H9 (cell line): Measurements from ENCODE around the gene CLIP1. TPM values are rescaled to one million over a fixed set of nuclear protein-coding genes. Genes with fewer than 3 reads are reported as not detected.

Experiments
- DNase-seq: peaks from one replicate; pipeline ENCODE4 v3.0.0-alpha.2; 2017
- H2AFZ ChIP-seq: one replicate; pipeline ENCODE4 v1.6.1; 2013; ENCODE audit warnings: mild to moderate bottlenecking, low read length, control low read depth, moderate library complexity
- H2AK5ac ChIP-seq: 2 replicates; pipeline ENCODE4 v1.6.1; 2013; ENCODE audit warnings: low read length, control low read depth, mixed read lengths; ENCODE audit not compliant: insufficient read length
- H2BK120ac ChIP-seq: one replicate; pipeline ENCODE4 v1.6.1; 2013; ENCODE audit warnings: low read depth, mild to moderate bottlenecking, low read length, control low read depth, inconsistent platforms; ENCODE audit not compliant: poor library complexity, severe bottlenecking
- H2BK12ac ChIP-seq: 2 replicates; pipeline ENCODE4 v1.6.1; 2013; ENCODE audit warnings: low read length, control low read depth, mixed read lengths, low read depth; ENCODE audit not compliant: insufficient read length
- H2BK15ac ChIP-seq: 2 replicates; pipeline ENCODE4 v1.6.1; 2013; ENCODE audit warnings: low read depth, low read length, control low read depth
- H2BK20ac ChIP-seq: one replicate; pipeline ENCODE4 v1.6.1; 2013; ENCODE audit warnings: low read depth, mild to moderate bottlenecking, low read length, control low read depth, inconsistent platforms; ENCODE audit not compliant: poor library complexity, severe bottlenecking
- H2BK5ac ChIP-seq: 2 replicates; pipeline ENCODE4 v1.6.1; 2013; ENCODE audit warnings: low read length, control low read depth, mixed read lengths; ENCODE audit not compliant: insufficient read length
- H3K14ac ChIP-seq: 2 replicates; pipeline ENCODE4 v1.6.1; 2013; ENCODE audit warnings: low read length, control low read depth; ENCODE audit not compliant: insufficient read depth
- H3K18ac ChIP-seq: 2 replicates; pipeline ENCODE4 v1.6.1; 2013; ENCODE audit warnings: low read depth, mild to moderate bottlenecking, mixed read lengths, low read length, control low read depth; ENCODE audit not compliant: insufficient read length
- H3K23ac ChIP-seq: 2 replicates; pipeline ENCODE4 v1.6.1; 2013; ENCODE audit warnings: low read length, control low read depth, mixed read lengths, low read depth; ENCODE audit not compliant: insufficient read length
- H3K23me2 ChIP-seq: 2 replicates; pipeline ENCODE4 v1.6.1; 2013; ENCODE audit warnings: low read depth, mild to moderate bottlenecking, mixed read lengths, low read length, control low read depth; ENCODE audit not compliant: insufficient read length, poor library complexity, severe bottlenecking
- H3K27ac ChIP-seq: 2 replicates; pipeline ENCODE4 v1.5.1; 2013; ENCODE audit warnings: low read length, control low read depth, mixed read lengths, low read depth; ENCODE audit not compliant: insufficient read length
- H3K27me3 ChIP-seq: 2 replicates; pipeline ENCODE4 v1.6.1; 2013; ENCODE audit warnings: low read length, control low read depth, inconsistent platforms; ENCODE audit not compliant: insufficient read depth
- H3K4ac ChIP-seq: 2 replicates; pipeline ENCODE4 v1.6.1; 2013; ENCODE audit warnings: low read depth, mild to moderate bottlenecking, control low read depth, inconsistent platforms, low read length, moderate library complexity
- H3K4me1 ChIP-seq: 2 replicates; pipeline ENCODE4 v1.6.1; 2013; ENCODE audit warnings: low read length, control low read depth, inconsistent platforms; ENCODE audit not compliant: insufficient read depth
- H3K4me2 ChIP-seq: 2 replicates; pipeline ENCODE4 v1.6.1; 2013; ENCODE audit warnings: low read length, control low read depth, mixed read lengths; ENCODE audit not compliant: insufficient read length, insufficient read depth
- H3K56ac ChIP-seq: 2 replicates; pipeline ENCODE4 v1.6.1; 2013; ENCODE audit warnings: low read depth, mild to moderate bottlenecking, mixed read lengths, low read length, control low read depth; ENCODE audit not compliant: insufficient read length
- H3K79me1 ChIP-seq: 2 replicates; pipeline ENCODE4 v1.6.1; 2013; ENCODE audit warnings: low read depth, mild to moderate bottlenecking, moderate library complexity, low read length, control low read depth, inconsistent platforms; ENCODE audit not compliant: insufficient read depth, poor library complexity, severe bottlenecking
- H3K79me2 ChIP-seq: 2 replicates; pipeline ENCODE4 v1.6.1; 2013; ENCODE audit warnings: low read length, control low read depth, inconsistent platforms; ENCODE audit not compliant: insufficient read depth
- H3K9ac ChIP-seq: 2 replicates; pipeline ENCODE4 v1.6.1; 2013; ENCODE audit warnings: low read length, control low read depth, mixed read lengths; ENCODE audit not compliant: insufficient read length; ENCODE audit errors: extremely low read depth
- H3K9me3 ChIP-seq: one replicate; pipeline ENCODE4 v1.6.1; 2013; ENCODE audit warnings: low read depth, low read length, inconsistent platforms; ENCODE audit not compliant: control insufficient read depth
- H3T11ph ChIP-seq: one replicate; pipeline ENCODE4 v1.6.1; 2013; ENCODE audit warnings: mild to moderate bottlenecking, low read length, control low read depth, inconsistent platforms
- H4K20me1 ChIP-seq: one replicate; pipeline ENCODE4 v1.6.1; 2013; ENCODE audit not compliant: control insufficient read depth, insufficient read length, insufficient read depth
- H4K5ac ChIP-seq: 2 replicates; pipeline ENCODE4 v1.6.1; 2013; ENCODE audit warnings: low read depth, mild to moderate bottlenecking, mixed read lengths, low read length, control low read depth; ENCODE audit not compliant: insufficient read length
- H4K8ac ChIP-seq: replicated peaks from 2 replicates; pipeline ENCODE4 v1.6.1; 2013; ENCODE audit warnings: low read length, control low read depth, mixed read lengths, low read depth; ENCODE audit not compliant: insufficient read length
- H4K91ac ChIP-seq: 2 replicates; pipeline ENCODE4 v1.6.1; 2013; ENCODE audit warnings: low read depth, mild to moderate bottlenecking, moderate library complexity, mixed read lengths, low read length, control low read depth; ENCODE audit not compliant: insufficient read length
- H3K27ac Mint-ChIP-seq, 3 experiments: 2 replicates in 2 of 3; 3 replicates in 1 of 3; pipeline ENCODE4 v1.8.0; 2020 to 2021; ENCODE audit warnings: mixed read lengths in 3 of 3, mild to moderate bottlenecking in 1 of 3, moderate library complexity in 1 of 3
- H3K27me3 Mint-ChIP-seq: 2 replicates; pipeline ENCODE4 v1.8.0; 2021; ENCODE audit warnings: low read depth, mild to moderate bottlenecking, moderate library complexity, mixed read lengths
- H3K36me3 Mint-ChIP-seq, 3 experiments: 2 replicates in 2 of 3; 3 replicates in 1 of 3; pipeline ENCODE4 v1.8.0; 2020 to 2021; ENCODE audit warnings: low read depth in 3 of 3, mixed read lengths in 3 of 3; ENCODE audit not compliant: insufficient read depth in 1 of 3
- H3K4me1 Mint-ChIP-seq, 2 experiments: 2 replicates each; pipeline ENCODE4 v1.8.0; 2020; ENCODE audit warnings: mixed read lengths in 2 of 2
- H3K4me3 Mint-ChIP-seq, 2 experiments: 2 replicates in 1 of 2; 3 replicates in 1 of 2; pipeline ENCODE4 v1.8.0; 2020 to 2021; ENCODE audit warnings: mild to moderate bottlenecking in 2 of 2, mixed read lengths in 2 of 2, moderate library complexity in 1 of 2
- H3K9me3 Mint-ChIP-seq, 2 experiments: 2 replicates in 1 of 2; 3 replicates in 1 of 2; pipeline ENCODE4 v1.8.0; 2020; ENCODE audit warnings: mild to moderate bottlenecking in 2 of 2, mixed read lengths in 2 of 2, moderate library complexity in 1 of 2
- WGBS: extraction: QIAGEN DNeasy Blood & Tissue Kit; methylation state at CpG from one replicate; pipeline ENCODE4 v1.1.7; 2013; ENCODE audit warnings: missing lambda C conversion rate, low lambda C conversion rate, mixed read lengths; ENCODE audit not compliant: insufficient read length; ENCODE audit errors: extremely low coverage; 5-methylcytosine and 5-hydroxymethylcytosine counted together
- total RNA-seq: library from RNA; stranded (reverse); gene quantifications from 2 replicates; pipeline ENCODE4 v1.2.1, GENCODE V29; 2021
- TF ChIP-seq, protein P1 (sequence below): fragments of 200-600 bp; sonication (generic); conservative IDR thresholded peaks from 3 replicates; pipeline ENCODE4 v1.8.0; 2021; ENCODE audit warnings: antibody characterized with exemption, mild to moderate bottlenecking

CLIP1 gene
- total RNA-seq, 1 experiment from 2014 or later = 23.6 TPM

- Histone ChIP-seq H3K79me1 (no peaks in the 10 kb centered on the region), H3K23me2 (no peaks in the 10 kb centered on the region), H2BK12ac (no peak overlapping the region), H3K4me2 (peak overlapping the region; percentile 93), H3K18ac (peak overlapping the region; percentile 34), H2BK120ac (no peak overlapping the region), H3K4ac (no peak overlapping the region), H3K14ac (peak overlapping the region; percentile 2; the same call in 1 of the 2 replicates), H2AK5ac (no peak overlapping the region), H2BK20ac (no peak overlapping the region), H2BK5ac (no peak overlapping the region), H4K8ac (no peak overlapping the region), H3K4me1 (no peaks in the 10 kb centered on the region), H4K20me1 (no peaks in the 10 kb centered on the region), H3T11ph (no peak overlapping the region), H3K27me3 (no peaks in the 10 kb centered on the region), H2AFZ (no peak overlapping the region), H3K23ac (no peak overlapping the region), H3K56ac (no peak overlapping the region), H3K9me3 (no peaks in the 10 kb centered on the region), H3K27ac (no peak overlapping the region), H3K79me2 (no peaks in the 10 kb centered on the region), H2BK15ac (no peak overlapping the region), H4K91ac (no peak overlapping the region), H4K5ac (no peak overlapping the region), H3K9ac (peak overlapping the region; percentile 63)
- TF ChIP-seq, protein P1, sequence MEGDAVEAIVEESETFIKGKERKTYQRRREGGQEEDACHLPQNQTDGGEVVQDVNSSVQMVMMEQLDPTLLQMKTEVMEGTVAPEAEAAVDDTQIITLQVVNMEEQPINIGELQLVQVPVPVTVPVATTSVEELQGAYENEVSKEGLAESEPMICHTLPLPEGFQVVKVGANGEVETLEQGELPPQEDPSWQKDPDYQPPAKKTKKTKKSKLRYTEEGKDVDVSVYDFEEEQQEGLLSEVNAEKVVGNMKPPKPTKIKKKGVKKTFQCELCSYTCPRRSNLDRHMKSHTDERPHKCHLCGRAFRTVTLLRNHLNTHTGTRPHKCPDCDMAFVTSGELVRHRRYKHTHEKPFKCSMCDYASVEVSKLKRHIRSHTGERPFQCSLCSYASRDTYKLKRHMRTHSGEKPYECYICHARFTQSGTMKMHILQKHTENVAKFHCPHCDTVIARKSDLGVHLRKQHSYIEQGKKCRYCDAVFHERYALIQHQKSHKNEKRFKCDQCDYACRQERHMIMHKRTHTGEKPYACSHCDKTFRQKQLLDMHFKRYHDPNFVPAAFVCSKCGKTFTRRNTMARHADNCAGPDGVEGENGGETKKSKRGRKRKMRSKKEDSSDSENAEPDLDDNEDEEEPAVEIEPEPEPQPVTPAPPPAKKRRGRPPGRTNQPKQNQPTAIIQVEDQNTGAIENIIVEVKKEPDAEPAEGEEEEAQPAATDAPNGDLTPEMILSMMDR = no peak
- peak overlapping the region; percentile 98; a peak in 5 of 7 replicates for H3K27ac Mint-ChIP-seq
- H3K27me3 Mint-ChIP-seq = peaks cover 3% of the 10 kb centered on the region; the same call in 1 of the 2 replicates
- H3K9me3 Mint-ChIP-seq = peaks cover 2 to 4% of the 10 kb centered on the region in 2 experiments; a peak in 2 of 5 replicates
- WGBS = no CpG with 5 or more reads among the region's 17 CpGs
- DNase-seq = no peak
- peaks cover 3 to 6% of the 10 kb centered on the region in 2 experiments; a peak in 2 of 4 replicates for H3K4me1 Mint-ChIP-seq
- H3K36me3 Mint-ChIP-seq = peaks cover 8 to 24% (median 23%) of the 10 kb centered on the region in 3 experiments; a peak in 6 of 7 replicates
- H3K4me3 Mint-ChIP-seq = peak overlapping the region; percentile 95 to 97
Measured at GRCh38 chr12:122265886-122266229, 156.6 kb downstream of the CLIP1 start.
